Panc1 (cell line): ENCODE data around the gene TRPC3. TPM values are rescaled to one million over a fixed set of nuclear protein-coding genes. Genes with fewer than 3 reads are reported as not detected.

Source experiments
- ATAC-seq: fragments of 200-7000 bp; cut with Tn5 transposase; 2 replicates; pipeline ENCODE4 v1.9.1; 2020; ENCODE audit warnings: mild to moderate bottlenecking, moderate library complexity
- Bru-seq: library from RNA; stranded (reverse); fragments of 400-500 nt; gene quantifications from one replicate; lab custom pipeline; 2021; lab: Mats Ljungman, UMichigan
- BruChase-seq, 2 experiments: library from RNA; stranded (reverse); fragments of 400-500 nt; gene quantifications; one replicate each; lab custom pipeline; 2021; lab: Mats Ljungman, UMichigan
- BruUV-seq: library from RNA; stranded (reverse); fragments of 400-500 nt; replicated peaks from 2 replicates; lab custom pipeline; 2021; lab: Mats Ljungman, UMichigan
- CTCF ChIA-PET: fragments of 300-600 bp; sonication (Branson Sonifier 250); formaldehyde crosslinking; loops from one replicate; lab custom pipeline; 2022; ENCODE audit warnings: antibody characterized with exemption; lab: Charles Lee
- POLR2A ChIA-PET: fragments of 300-600 bp; sonication (Branson Sonifier 250); formaldehyde crosslinking; loops from one replicate; lab custom pipeline; 2022; ENCODE audit warnings: antibody characterized with exemption; lab: Charles Lee
- DNase-seq: peaks from one replicate; pipeline ENCODE4 v3.0.0-alpha.2; 2010; ENCODE audit warnings: low read depth, low spot score
- H3K27ac ChIP-seq: 2 replicates; pipeline ENCODE4 v1.5.1; 2011; ENCODE audit warnings: mild to moderate bottlenecking, low read length, inconsistent platforms
- H3K27me3 ChIP-seq: fragments of 200-500 bp; sonication (Bioruptor generic); 2 replicates; pipeline ENCODE4 v1.6.0; 2014; ENCODE audit warnings: low read length, inconsistent platforms; ENCODE audit not compliant: control insufficient read depth, insufficient read depth
- H3K36me3 ChIP-seq: fragments of 200-500 bp; sonication (Bioruptor generic); 2 replicates; pipeline ENCODE4 v1.5.1; 2014; ENCODE audit warnings: inconsistent platforms, mild to moderate bottlenecking, low read length, moderate library complexity; ENCODE audit not compliant: control insufficient read depth, insufficient read depth
- H3K4me1 ChIP-seq: 2 replicates; pipeline ENCODE4 v1.5.1; 2011; ENCODE audit warnings: inconsistent platforms, mild to moderate bottlenecking, low read length, moderate library complexity; ENCODE audit not compliant: control insufficient read depth, insufficient read depth
- H3K4me3 ChIP-seq, 2 experiments: 2 replicates each; pipeline ENCODE4 v1.5.1; 2011 to 2012; ENCODE audit warnings: low read depth in 2 of 2, low read length in 2 of 2, mild to moderate bottlenecking in 2 of 2, inconsistent platforms in 1 of 2, moderate library complexity in 1 of 2
- H3K9me3 ChIP-seq: fragments of 200-500 bp; sonication (Bioruptor generic); 2 replicates; pipeline ENCODE4 v1.5.1; 2014; ENCODE audit warnings: low read depth, mild to moderate bottlenecking, inconsistent platforms, low read length, moderate library complexity; ENCODE audit not compliant: control insufficient read depth, insufficient read depth
- POLR2AphosphoS5 ChIP-seq: IDR thresholded peaks from 2 replicates; pipeline ENCODE4 v1.6.1; 2012; ENCODE audit warnings: mild to moderate bottlenecking, low read depth, low read length, moderate library complexity
- SIN3A ChIP-seq: IDR thresholded peaks from 2 replicates; pipeline ENCODE4 v1.6.1; 2012; ENCODE audit warnings: low read depth, mild to moderate bottlenecking, low read length, moderate library complexity, borderline replicate concordance; ENCODE audit not compliant: insufficient read depth
- TCF7L2 ChIP-seq: IDR thresholded peaks from 2 replicates; pipeline ENCODE4 v1.6.1; 2011; ENCODE audit warnings: mild to moderate bottlenecking, low read depth, low read length, inconsistent platforms
- in situ Hi-C: cut with HindIII; loops from 2 replicates; pipeline ENCODE4 v1.10.0; 2016; ENCODE audit warnings: low sequenced_read_pairs, low pct_unique_long_range_greater_than_20kb
- intact Hi-C: fragments of 100-400 bp; cut with micrococcal nuclease; formaldehyde crosslinking; loops from one replicate; pipeline ENCODE4 v1.10.0; 2022; ENCODE audit not compliant: unreplicated experiment
- long read RNA-seq: library from polyadenylated mRNA; unstranded; transcript quantifications from one replicate; pipeline ENCODE4 v2.0.0, GENCODE V29; 2021; ENCODE audit not compliant: unreplicated experiment
- polyA plus RNA-seq: library from polyadenylated mRNA; unstranded; fragments of >200 nt; gene quantifications from one replicate; pipeline ENCODE4 v1.2.1, GENCODE V29; 2012; ENCODE audit warnings: missing spikeins; ENCODE audit not compliant: insufficient read length
- total RNA-seq: library from RNA; stranded (reverse); gene quantifications from one replicate; pipeline ENCODE4 v1.2.1, GENCODE V29; 2021; ENCODE audit not compliant: unreplicated experiment
- TF ChIP-seq, protein P1 (sequence below), 2 experiments: IDR thresholded peaks; 2 replicates each; pipeline ENCODE4 v1.6.1; 2011 to 2012; ENCODE audit warnings: low read depth in 2 of 2, control low read depth in 1 of 2, low read length in 1 of 2, mild to moderate bottlenecking in 1 of 2, moderate library complexity in 1 of 2; ENCODE audit not compliant: insufficient read depth in 1 of 2
- TF ChIP-seq, protein P2 (sequence below): fragments of 450-650 bp; IDR thresholded peaks from 2 replicates; pipeline ENCODE4 v1.5.1; 2017; ENCODE audit warnings: mild to moderate bottlenecking

TRPC3 gene
- total RNA-seq (0.08 TPM), Bru-seq, nascent RNA (percentile 5 among the genes with signal in this experiment), BruChase-seq, experiment 1, labeled RNA remaining after a 2-hour chase (percentile 9 among the genes with signal in this experiment), BruChase-seq, experiment 2, labeled RNA remaining after a 6-hour chase (percentile 1 among the genes with signal in this experiment)
- polyA plus RNA-seq: not detected
- long read RNA-seq: 0 reads

DNA sequence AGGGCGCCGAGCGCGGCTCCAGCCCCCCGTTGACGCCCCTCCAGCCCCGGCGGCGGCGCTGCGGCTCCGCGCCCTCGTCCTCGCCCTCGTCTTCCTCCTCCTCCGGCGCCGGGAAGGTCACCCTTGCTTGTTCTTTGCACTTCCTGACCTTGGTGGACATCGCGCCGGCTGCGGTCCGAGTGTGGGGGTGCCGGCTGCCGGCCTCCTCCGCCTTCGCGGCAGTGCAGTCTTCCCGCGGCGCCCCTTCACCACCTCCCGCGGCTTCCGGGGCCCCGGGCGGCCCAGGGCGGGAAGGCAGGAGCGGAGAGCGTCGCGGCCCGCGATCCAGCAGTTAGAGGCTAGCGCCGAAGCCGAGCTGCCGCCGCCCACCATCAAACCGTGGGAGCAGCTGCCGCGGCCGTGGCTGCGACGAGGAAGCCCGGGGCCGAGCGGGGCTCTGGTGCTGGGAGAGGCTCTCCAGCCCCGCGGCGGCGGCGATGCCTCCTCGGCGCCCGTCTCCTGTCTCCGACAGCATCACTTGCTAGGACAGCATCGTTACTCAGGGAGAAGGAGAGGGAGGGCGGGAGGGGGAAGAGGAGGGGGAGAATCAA is at the start of gene TRPC3:
Gene TRPC3 (minus strand): TSS at position 540 of the 590 bp plus-strand sequence. CDS start 380 bp downstream, at position 160.
- BruUV-seq: no TSS peak
- ChIA-PET CTCF (no interaction called here), POLR2A (no interaction called here)
- in situ Hi-C loops (no loop called here), intact Hi-C loops (no loop called here)
- peak; percentile 40 for ATAC-seq
- H3K27ac ChIP-seq: no peak within 1 kb of the TSS
- no peak for TF ChIP-seq SIN3A
- TF ChIP-seq, protein P1, sequence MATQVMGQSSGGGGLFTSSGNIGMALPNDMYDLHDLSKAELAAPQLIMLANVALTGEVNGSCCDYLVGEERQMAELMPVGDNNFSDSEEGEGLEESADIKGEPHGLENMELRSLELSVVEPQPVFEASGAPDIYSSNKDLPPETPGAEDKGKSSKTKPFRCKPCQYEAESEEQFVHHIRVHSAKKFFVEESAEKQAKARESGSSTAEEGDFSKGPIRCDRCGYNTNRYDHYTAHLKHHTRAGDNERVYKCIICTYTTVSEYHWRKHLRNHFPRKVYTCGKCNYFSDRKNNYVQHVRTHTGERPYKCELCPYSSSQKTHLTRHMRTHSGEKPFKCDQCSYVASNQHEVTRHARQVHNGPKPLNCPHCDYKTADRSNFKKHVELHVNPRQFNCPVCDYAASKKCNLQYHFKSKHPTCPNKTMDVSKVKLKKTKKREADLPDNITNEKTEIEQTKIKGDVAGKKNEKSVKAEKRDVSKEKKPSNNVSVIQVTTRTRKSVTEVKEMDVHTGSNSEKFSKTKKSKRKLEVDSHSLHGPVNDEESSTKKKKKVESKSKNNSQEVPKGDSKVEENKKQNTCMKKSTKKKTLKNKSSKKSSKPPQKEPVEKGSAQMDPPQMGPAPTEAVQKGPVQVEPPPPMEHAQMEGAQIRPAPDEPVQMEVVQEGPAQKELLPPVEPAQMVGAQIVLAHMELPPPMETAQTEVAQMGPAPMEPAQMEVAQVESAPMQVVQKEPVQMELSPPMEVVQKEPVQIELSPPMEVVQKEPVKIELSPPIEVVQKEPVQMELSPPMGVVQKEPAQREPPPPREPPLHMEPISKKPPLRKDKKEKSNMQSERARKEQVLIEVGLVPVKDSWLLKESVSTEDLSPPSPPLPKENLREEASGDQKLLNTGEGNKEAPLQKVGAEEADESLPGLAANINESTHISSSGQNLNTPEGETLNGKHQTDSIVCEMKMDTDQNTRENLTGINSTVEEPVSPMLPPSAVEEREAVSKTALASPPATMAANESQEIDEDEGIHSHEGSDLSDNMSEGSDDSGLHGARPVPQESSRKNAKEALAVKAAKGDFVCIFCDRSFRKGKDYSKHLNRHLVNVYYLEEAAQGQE (IDR thresholded peaks at IDR 0.05; ENCODE audit: insufficient read depth in 1 of 2, low read depth in 2 of 2, low read length in 1 of 2): no peak
- TF ChIP-seq POLR2AphosphoS5: no peak
- TF ChIP-seq, protein P2, sequence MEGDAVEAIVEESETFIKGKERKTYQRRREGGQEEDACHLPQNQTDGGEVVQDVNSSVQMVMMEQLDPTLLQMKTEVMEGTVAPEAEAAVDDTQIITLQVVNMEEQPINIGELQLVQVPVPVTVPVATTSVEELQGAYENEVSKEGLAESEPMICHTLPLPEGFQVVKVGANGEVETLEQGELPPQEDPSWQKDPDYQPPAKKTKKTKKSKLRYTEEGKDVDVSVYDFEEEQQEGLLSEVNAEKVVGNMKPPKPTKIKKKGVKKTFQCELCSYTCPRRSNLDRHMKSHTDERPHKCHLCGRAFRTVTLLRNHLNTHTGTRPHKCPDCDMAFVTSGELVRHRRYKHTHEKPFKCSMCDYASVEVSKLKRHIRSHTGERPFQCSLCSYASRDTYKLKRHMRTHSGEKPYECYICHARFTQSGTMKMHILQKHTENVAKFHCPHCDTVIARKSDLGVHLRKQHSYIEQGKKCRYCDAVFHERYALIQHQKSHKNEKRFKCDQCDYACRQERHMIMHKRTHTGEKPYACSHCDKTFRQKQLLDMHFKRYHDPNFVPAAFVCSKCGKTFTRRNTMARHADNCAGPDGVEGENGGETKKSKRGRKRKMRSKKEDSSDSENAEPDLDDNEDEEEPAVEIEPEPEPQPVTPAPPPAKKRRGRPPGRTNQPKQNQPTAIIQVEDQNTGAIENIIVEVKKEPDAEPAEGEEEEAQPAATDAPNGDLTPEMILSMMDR: no peak
- no peak for TF ChIP-seq TCF7L2
- peak within 1 kb of the TSS; percentile 32 to 56 for H3K4me3 ChIP-seq
- peaks cover 17% of the 10 kb centered on the region for H3K27me3 ChIP-seq
- no peak for DNase-seq
- H3K36me3 ChIP-seq: no peaks in the 10 kb centered on the region
- H3K4me1 ChIP-seq: no peaks in the 10 kb centered on the region
- H3K9me3 ChIP-seq: no peaks in the 10 kb centered on the region

DNA sequence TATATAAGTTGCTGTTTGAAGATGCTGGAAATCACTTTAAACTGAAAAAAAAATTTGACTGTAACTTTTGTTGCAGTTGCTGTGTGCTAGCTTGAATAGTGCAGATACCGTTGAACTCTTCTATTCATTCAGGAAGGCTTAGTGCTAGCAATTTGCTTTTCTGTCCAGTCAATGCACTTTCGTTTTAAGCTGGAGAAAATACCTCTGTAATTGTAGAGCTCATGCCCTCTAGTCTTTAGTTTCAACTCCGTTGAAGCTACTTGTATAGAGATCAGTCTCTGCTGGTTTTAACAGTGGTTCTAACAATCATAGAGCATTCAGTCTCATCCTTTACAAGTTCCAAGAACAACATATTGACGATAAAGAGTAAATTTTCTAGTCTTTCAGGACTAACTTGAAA is 49.0 kb upstream of the TRPC3 start:
- H3K36me3 ChIP-seq: no peaks in the 10 kb centered on the region
- in situ Hi-C loops: no loop called here
- no peaks in the 10 kb centered on the region for H3K9me3 ChIP-seq
- DNase-seq (no peak), ATAC-seq (no peak)
- H3K4me3 ChIP-seq: no peak overlapping the region
- intact Hi-C loops: no loop called here
- no peaks in the 10 kb centered on the region for H3K4me1 ChIP-seq
- H3K27ac ChIP-seq: no peak overlapping the region
- H3K27me3 ChIP-seq: peaks cover 7% of the 10 kb centered on the region
- POLR2A ChIA-PET: no interaction called here
- BruUV-seq: no TSS peak
- TF ChIP-seq, protein P2: no peak
- TF ChIP-seq TCF7L2: no peak
- no peak for TF ChIP-seq POLR2AphosphoS5
- TF ChIP-seq, protein P1 (IDR thresholded peaks at IDR 0.05; ENCODE audit: insufficient read depth in 1 of 2, low read depth in 2 of 2, low read length in 1 of 2): no peak
- TF ChIP-seq SIN3A: no peak
- CTCF ChIA-PET: no interaction called here
